B cell (primary cell): ENCODE results near the gene TTLL1. TPM values are rescaled to one million over a fixed set of nuclear protein-coding genes. Genes with fewer than 3 reads are reported as not detected.

Experiments used
- ATAC-seq: fragments of 200-7000 bp; cut with Tn5 transposase; one replicate; pipeline ENCODE4 v1.10.0; 2021; ENCODE audit warnings: low read depth, mild to moderate bottlenecking, moderate number of reproducible peaks, moderate library complexity
- CTCF ChIA-PET: fragments of 350-600 bp; sonication (Branson Sonifier 250); formaldehyde crosslinking; loops from one replicate; lab custom pipeline; 2021; ENCODE audit warnings: antibody characterized with exemption, inconsistent platforms; lab: Charles Lee
- POLR2A ChIA-PET: fragments of 350-600 bp; sonication (Branson Sonifier 250); formaldehyde crosslinking; loops from one replicate; lab custom pipeline; 2021; ENCODE audit warnings: antibody characterized with exemption; lab: Charles Lee
- DNase-seq: peaks from one replicate; pipeline ENCODE4 v3.0.0; 2013
- H2AFZ ChIP-seq: 2 replicates; pipeline ENCODE4 v1.6.1; 2012; ENCODE audit warnings: mild to moderate bottlenecking, low read depth, low read length; ENCODE audit not compliant: insufficient read depth, poor library complexity, severe bottlenecking
- H3K27ac ChIP-seq, 2 donors: 1 replicate in 1 of 2; 2 replicates in 1 of 2; pipeline ENCODE4 v1.5.1; 2012 to 2013; ENCODE audit warnings: low read length in 2 of 2, mild to moderate bottlenecking in 2 of 2, moderate library complexity in 1 of 2
- H3K27me3 ChIP-seq, 4 experiments: fragments of 200-600 bp in 1 of 4; sonication (generic) in 1 of 4; replicated peaks in 1 of 4; 1 replicate in 2 of 4; 2 replicates in 2 of 4; pipeline versions ENCODE4 v1.6.1 to v1.7.0; 2013 to 2016; ENCODE audit warnings: low read length in 3 of 4, mild to moderate bottlenecking in 2 of 4, mixed read lengths in 1 of 4, moderate library complexity in 1 of 4; ENCODE audit not compliant: insufficient read depth in 4 of 4, control insufficient read depth in 3 of 4; ENCODE audit errors: control extremely low read depth in 1 of 4
- H3K36me3 ChIP-seq, 2 experiments: replicated peaks in 1 of 2; 1 replicate in 1 of 2; 2 replicates in 1 of 2; pipeline versions ENCODE4 v1.6.1 to v1.7.1; 2013; ENCODE audit warnings: low read length in 1 of 2; ENCODE audit not compliant: insufficient read depth in 2 of 2, control insufficient read depth in 1 of 2; ENCODE audit errors: control extremely low read depth in 1 of 2, extremely low read depth in 1 of 2
- H3K4me1 ChIP-seq, 2 donors: fragments of 200-600 bp in 1 of 2; sonication (generic) in 1 of 2; 1 replicate in 1 of 2; 2 replicates in 1 of 2; pipeline versions ENCODE4 v1.5.1 to v1.6.1; 2013 to 2017; ENCODE audit warnings: low read length in 2 of 2; ENCODE audit not compliant: control insufficient read depth in 2 of 2, insufficient read depth in 2 of 2
- H3K4me2 ChIP-seq: replicated peaks from 2 replicates; pipeline ENCODE3; 2012; ENCODE audit warnings: mild to moderate bottlenecking, low read depth, low read length; ENCODE audit not compliant: poor library complexity, severe bottlenecking
- H3K4me3 ChIP-seq, 5 experiments: fragments of 200-600 bp in 1 of 5; sonication (generic) in 1 of 5; 1 replicate in 3 of 5; 2 replicates in 2 of 5; pipeline versions ENCODE4 v1.5.1 to v1.7.0; 2011 to 2016; ENCODE audit warnings: low read length in 4 of 5, mild to moderate bottlenecking in 4 of 5, low read depth in 2 of 5, control low read depth in 1 of 5, moderate library complexity in 1 of 5; ENCODE audit not compliant: insufficient read depth in 1 of 5; ENCODE audit errors: control extremely low read depth in 1 of 5, extremely low read depth in 1 of 5
- H3K79me2 ChIP-seq: fragments of 200-600 bp; sonication (generic); one replicate; pipeline ENCODE4 v1.6.0; 2016; ENCODE audit warnings: low read length; ENCODE audit not compliant: control insufficient read depth, insufficient read depth
- H3K9ac ChIP-seq: fragments of 200-600 bp; sonication (generic); 2 replicates; pipeline ENCODE4 v1.6.1; 2017; ENCODE audit warnings: mild to moderate bottlenecking, low read length, moderate library complexity
- H3K9me3 ChIP-seq, 3 donors: one replicate each; pipeline versions ENCODE4 v1.6.1 to v1.7.1; 2013; ENCODE audit warnings: low read length in 2 of 3; ENCODE audit not compliant: control insufficient read depth in 2 of 3, insufficient read depth in 1 of 3; ENCODE audit errors: control extremely low read depth in 1 of 3
- H4K20me1 ChIP-seq: 2 replicates; pipeline ENCODE4 v1.6.0; 2012; ENCODE audit warnings: mild to moderate bottlenecking, low read length; ENCODE audit not compliant: insufficient read depth, control insufficient read depth, poor library complexity, severe bottlenecking
- H3K27ac Mint-ChIP-seq: one replicate; pipeline ENCODE4 v1.8.0; 2021; ENCODE audit warnings: mixed read lengths
- H3K27me3 Mint-ChIP-seq: one replicate; pipeline ENCODE4 v1.8.0; 2021; ENCODE audit warnings: mixed read lengths
- H3K4me1 Mint-ChIP-seq: one replicate; pipeline ENCODE4 v1.8.0; 2021; ENCODE audit warnings: mixed read lengths
- H3K4me3 Mint-ChIP-seq: one replicate; pipeline ENCODE4 v1.8.0; 2021; ENCODE audit warnings: mixed read lengths
- H3K9me3 Mint-ChIP-seq: one replicate; pipeline ENCODE4 v1.8.0; 2022; ENCODE audit warnings: mixed read lengths; ENCODE audit not compliant: insufficient read depth
- CTCF ChIP-seq: fragments of 200-600 bp; IDR thresholded peaks from one replicate; pipeline ENCODE4 v1.8.0; 2022; ENCODE audit warnings: antibody characterized with exemption, mild to moderate bottlenecking
- EZH2 ChIP-seq: IDR thresholded peaks from 2 replicates; pipeline ENCODE4 v1.6.1; 2012; ENCODE audit warnings: borderline replicate concordance, low read depth, mild to moderate bottlenecking, moderate library complexity, low read length; ENCODE audit not compliant: insufficient read depth, poor library complexity, severe bottlenecking
- WGBS: methylation state at CpG from one replicate; pipeline ENCODE4 v1.1.5; 2013; ENCODE audit warnings: missing lambda C conversion rate; ENCODE audit not compliant: insufficient coverage; 5-methylcytosine and 5-hydroxymethylcytosine counted together
- intact Hi-C: fragments of 100-400 bp; cut with micrococcal nuclease; formaldehyde crosslinking; loops from one replicate; pipeline ENCODE4 v1.10.0; 2022
- polyA plus RNA-seq: library from polyadenylated mRNA; depleted of rRNA; stranded (reverse); fragments of >200 nt; gene quantifications from 2 replicates; pipeline ENCODE4 v1.2.3, GENCODE V29; 2012
- total RNA-seq, 2 donors: library from RNA; stranded (reverse); fragments of 120-200 nt in 1 of 2; gene quantifications; 1 replicate in 1 of 2; 2 replicates in 1 of 2; pipeline versions ENCODE4 v1.2.3 to v1.2.4, GENCODE V29; 2013 to 2022

The TTLL1 gene
- total and polyA plus RNA-seq, 2 donors (not counting 1 experiment from before 2014, with no cell fraction given) = 3.0 to 3.3 TPM

GRCh38 chr22:43127166-43127908, 38.1 kb upstream of the TTLL1 start:
- no peak overlapping the region for H3K4me3 ChIP-seq
- intact Hi-C loops = no loop called here
- no peak overlapping the region for H2AFZ ChIP-seq
- no peak overlapping the region for H3K9ac ChIP-seq
- WGBS = 83% methylated on average over 17 of the region's 17 CpGs
- H3K27me3 ChIP-seq = peaks cover 0 to 34% (median 13%) of the 10 kb centered on the region in 4 experiments
- H3K4me3 Mint-ChIP-seq = no peak overlapping the region
- peaks cover 0 to 7% (median 0%) of the 10 kb centered on the region in 3 donors for H3K9me3 ChIP-seq
- H4K20me1 ChIP-seq = peaks cover 25% of the 10 kb centered on the region
- peaks cover 27 to 35% of the 10 kb centered on the region in 2 donors for H3K4me1 ChIP-seq
- TF ChIP-seq CTCF (no peak), EZH2 (no peak)
- ChIA-PET POLR2A (no interaction called here), CTCF (interaction anchor here (3.8 kb wide), 1 partner anchor 8 kb away, joined by 14 read pairs; no protein-coding TSS in a partner anchor)
- peaks cover 8% of the 10 kb centered on the region for H3K27me3 Mint-ChIP-seq
- H3K27ac ChIP-seq = no peak overlapping the region
- H3K36me3 ChIP-seq = peaks cover 0 to 5% of the 10 kb centered on the region in 2 experiments
- H3K4me2 ChIP-seq = no peak overlapping the region
- ATAC-seq (no peak), DNase-seq (no peak)
- no peaks in the 10 kb centered on the region for H3K9me3 Mint-ChIP-seq
- H3K79me2 ChIP-seq = no peaks in the 10 kb centered on the region
- H3K4me1 Mint-ChIP-seq = peaks cover 18% of the 10 kb centered on the region
- no peak overlapping the region for H3K27ac Mint-ChIP-seq
